NCI-H774 (cell line): ENCODE data around the gene NMB.

Experiments used
- DNase-seq: peaks from one replicate; lab custom pipeline; 2025; lab: John Stamatoyannopoulos, UW

NMB gene

DNA sequence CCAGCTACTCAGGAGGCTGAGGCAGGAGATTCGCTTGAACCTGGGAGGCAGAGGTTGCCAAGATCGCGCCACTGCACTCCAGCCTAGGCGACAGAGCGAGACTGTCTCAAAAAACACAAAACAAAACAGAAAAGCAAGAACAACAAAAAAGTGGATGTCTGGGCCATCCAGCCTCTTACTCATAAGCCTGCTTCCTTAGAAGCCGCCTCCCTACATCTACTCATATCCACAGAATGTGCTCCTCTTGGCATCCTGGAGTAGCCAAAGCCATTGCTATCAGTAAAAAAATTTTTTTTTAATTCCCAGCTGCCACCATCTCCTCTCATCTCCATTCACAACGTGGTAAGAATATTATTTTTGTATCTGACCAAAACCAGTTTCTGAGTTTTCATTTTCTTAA is 46.4 kb downstream of the NMB start:
- DNase-seq = no peak

DNA sequence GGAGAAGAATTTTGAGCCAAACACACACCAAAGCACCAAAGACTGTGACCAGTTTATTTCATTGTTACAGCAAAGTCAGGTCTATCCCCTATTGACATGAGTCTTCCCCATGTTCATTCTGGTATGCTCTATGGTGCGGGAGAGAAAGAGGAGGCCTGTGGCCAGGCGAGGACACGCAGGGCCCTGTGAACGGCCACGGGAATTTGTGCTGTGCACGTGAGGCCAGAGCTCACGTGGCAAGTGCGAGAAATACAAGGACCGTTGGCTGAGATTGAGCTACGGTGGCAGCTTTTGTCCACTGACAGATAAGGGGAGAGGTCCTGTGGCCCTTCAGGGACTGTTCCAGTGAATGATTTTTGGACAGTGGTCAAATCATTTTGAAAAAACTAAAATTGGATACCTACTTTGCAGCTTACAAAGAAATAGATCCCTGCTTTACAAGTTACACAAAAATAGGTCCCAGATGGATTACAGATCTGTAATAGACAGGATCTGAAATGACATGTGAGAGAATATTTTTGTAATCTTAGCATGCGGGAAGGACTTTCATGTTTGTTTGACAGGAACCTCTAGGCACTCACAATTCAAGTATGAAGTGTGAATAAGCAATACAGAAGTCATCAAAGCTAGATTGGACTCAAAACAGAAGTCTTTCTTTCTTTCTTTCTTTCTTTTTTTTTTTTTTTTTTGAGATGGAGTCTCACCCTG is 48.0 kb downstream of the NMB start:
- no peak for DNase-seq

DNA sequence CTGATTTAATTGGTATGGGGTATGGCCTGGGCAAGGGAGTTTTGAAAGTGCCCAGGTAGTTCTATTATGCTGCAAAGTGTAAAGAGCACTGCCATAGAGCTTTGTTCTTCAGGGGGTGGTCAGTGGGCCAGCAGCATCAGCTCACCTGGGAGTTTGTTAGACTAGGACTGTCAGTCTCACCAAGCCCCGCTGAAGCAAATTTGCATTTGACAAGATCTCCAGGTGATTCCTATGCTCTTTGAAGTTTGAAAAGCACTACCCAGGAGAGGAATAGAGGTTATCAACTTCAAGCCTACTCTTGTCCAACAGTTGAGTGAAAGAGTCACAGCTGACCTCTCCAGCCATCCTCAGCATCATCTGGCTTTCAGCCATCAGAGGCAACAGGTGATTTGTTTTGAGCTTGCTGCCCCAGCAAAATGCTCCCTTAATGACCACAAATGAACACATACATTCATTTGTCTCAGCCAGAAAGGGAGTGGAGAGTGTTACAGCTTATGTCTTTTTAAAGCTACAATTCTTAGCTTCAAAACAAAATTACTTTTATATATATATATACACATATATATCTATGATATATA is 49.2 kb downstream of the NMB start:
- no peak for DNase-seq

- no peak for DNase-seq
Observed at GRCh38 chr15:84606653-84607120, 51.3 kb downstream of the NMB start.

- no peak for DNase-seq
Observed at GRCh38 chr15:84605554-84605882, 52.5 kb downstream of the NMB start.
